Fibroblast of lung (primary cell): ENCODE data around the gene SORCS3. TPM values are rescaled to one million over a fixed set of nuclear protein-coding genes. Genes with fewer than 3 reads are reported as not detected.

Experiments
- DNase-seq, 2 donors: peaks; one replicate each; pipeline versions ENCODE4 v3.0.0 to v3.0.0-alpha.2; 2010; ENCODE audit warnings: low read depth in 2 of 2
- H2AFZ ChIP-seq: 2 replicates; pipeline ENCODE4 v1.5.1; 2012; ENCODE audit warnings: low read length, control low read depth, inconsistent platforms
- H3K27ac ChIP-seq: 2 replicates; pipeline ENCODE4 v1.5.1; 2011; ENCODE audit warnings: low read length, control low read depth; ENCODE audit not compliant: insufficient read depth
- H3K27me3 ChIP-seq: 2 replicates; pipeline ENCODE4 v1.5.1; 2011; ENCODE audit warnings: mild to moderate bottlenecking, low read length; ENCODE audit not compliant: control insufficient read depth, insufficient read depth
- H3K36me3 ChIP-seq: 2 replicates; pipeline ENCODE4 v1.5.1; 2011; ENCODE audit warnings: low read length; ENCODE audit not compliant: control insufficient read depth, insufficient read depth
- H3K4me1 ChIP-seq: 2 replicates; pipeline ENCODE4 v1.5.1; 2011; ENCODE audit warnings: low read length; ENCODE audit not compliant: control insufficient read depth, insufficient read depth; ENCODE audit errors: extremely low read depth
- H3K4me2 ChIP-seq: 2 replicates; pipeline ENCODE4 v1.5.1; 2011; ENCODE audit warnings: low read length, control low read depth; ENCODE audit not compliant: insufficient read depth; ENCODE audit errors: extremely low read depth
- H3K4me3 ChIP-seq, 4 experiments: fragments of 200-600 bp in 1 of 4; sonication (generic) in 1 of 4; replicated peaks in 1 of 4; 2 replicates each; pipeline ENCODE4 v1.5.1; 2011 to 2016; ENCODE audit warnings: low read length in 4 of 4, low read depth in 3 of 4, mild to moderate bottlenecking in 3 of 4, control low read depth in 2 of 4, inconsistent platforms in 1 of 4, mixed read lengths in 1 of 4; ENCODE audit not compliant: insufficient read depth in 1 of 4; ENCODE audit errors: control extremely low read depth in 1 of 4
- H3K79me2 ChIP-seq: 2 replicates; pipeline ENCODE4 v1.5.1; 2012; ENCODE audit warnings: mild to moderate bottlenecking, low read length, inconsistent platforms; ENCODE audit not compliant: control insufficient read depth, insufficient read depth
- H3K9ac ChIP-seq: 2 replicates; pipeline ENCODE4 v1.5.1; 2011; ENCODE audit warnings: mild to moderate bottlenecking, low read length, control low read depth; ENCODE audit not compliant: insufficient read depth
- H3K9me3 ChIP-seq: 2 replicates; pipeline ENCODE4 v1.5.1; 2012; ENCODE audit warnings: low read depth, low read length; ENCODE audit not compliant: control insufficient read depth, insufficient read depth
- H4K20me1 ChIP-seq: 2 replicates; pipeline ENCODE4 v1.5.1; 2011; ENCODE audit warnings: low read length; ENCODE audit not compliant: control insufficient read depth, insufficient read depth; ENCODE audit errors: extremely low read depth
- EZH2 ChIP-seq: IDR thresholded peaks from 2 replicates; pipeline ENCODE4 v1.5.1; 2012; ENCODE audit warnings: low read length, control low read depth, mild to moderate bottlenecking; ENCODE audit errors: missing control alignments
- polyA plus RNA-seq, 2 donors: library from polyadenylated mRNA; depleted of rRNA in 1 of 2; stranded (reverse) in 1 of 2; unstranded in 1 of 2; fragments of >200 nt; gene quantifications; 2 replicates each; pipeline ENCODE4 v1.2.1, GENCODE V29; 2011 to 2012; ENCODE audit warnings: missing spikeins in 1 of 2
- total RNA-seq: library from RNA; depleted of rRNA; stranded (reverse); fragments of >200 nt; gene quantifications from 2 replicates; pipeline ENCODE4 v1.2.1, GENCODE V29; 2014
- TF ChIP-seq, protein P1 (sequence below), 2 donors: IDR thresholded peaks in 1 of 2; conservative IDR thresholded peaks in 1 of 2; 1 replicate in 1 of 2; 2 replicates in 1 of 2; pipeline ENCODE4 v1.5.1; 2011 to 2012; ENCODE audit warnings: low read length in 2 of 2, control low read depth in 1 of 2, inconsistent platforms in 1 of 2, low read depth in 1 of 2, mild to moderate bottlenecking in 1 of 2

SORCS3 gene
- total and polyA plus RNA-seq, 2 donors (not counting 1 experiment from before 2014, with no cell fraction given) = not detected

GRCh38 chr10:104778371-104778770 lies 137.3 kb downstream of the SORCS3 start:
- Histone ChIP-seq H3K36me3 (no peaks in the 10 kb centered on the region), H3K27ac (no peak overlapping the region), H3K4me1 (no peaks in the 10 kb centered on the region), H3K4me3 (no peak overlapping the region), H3K27me3 (no peaks in the 10 kb centered on the region), H3K79me2 (no peaks in the 10 kb centered on the region), H2AFZ (no peak overlapping the region), H3K9me3 (no peaks in the 10 kb centered on the region), H3K9ac (no peak overlapping the region), H4K20me1 (no peaks in the 10 kb centered on the region), H3K4me2 (no peak overlapping the region)
- peak in 1 of 2 donors; percentile 2 for DNase-seq
- TF ChIP-seq, protein P1, sequence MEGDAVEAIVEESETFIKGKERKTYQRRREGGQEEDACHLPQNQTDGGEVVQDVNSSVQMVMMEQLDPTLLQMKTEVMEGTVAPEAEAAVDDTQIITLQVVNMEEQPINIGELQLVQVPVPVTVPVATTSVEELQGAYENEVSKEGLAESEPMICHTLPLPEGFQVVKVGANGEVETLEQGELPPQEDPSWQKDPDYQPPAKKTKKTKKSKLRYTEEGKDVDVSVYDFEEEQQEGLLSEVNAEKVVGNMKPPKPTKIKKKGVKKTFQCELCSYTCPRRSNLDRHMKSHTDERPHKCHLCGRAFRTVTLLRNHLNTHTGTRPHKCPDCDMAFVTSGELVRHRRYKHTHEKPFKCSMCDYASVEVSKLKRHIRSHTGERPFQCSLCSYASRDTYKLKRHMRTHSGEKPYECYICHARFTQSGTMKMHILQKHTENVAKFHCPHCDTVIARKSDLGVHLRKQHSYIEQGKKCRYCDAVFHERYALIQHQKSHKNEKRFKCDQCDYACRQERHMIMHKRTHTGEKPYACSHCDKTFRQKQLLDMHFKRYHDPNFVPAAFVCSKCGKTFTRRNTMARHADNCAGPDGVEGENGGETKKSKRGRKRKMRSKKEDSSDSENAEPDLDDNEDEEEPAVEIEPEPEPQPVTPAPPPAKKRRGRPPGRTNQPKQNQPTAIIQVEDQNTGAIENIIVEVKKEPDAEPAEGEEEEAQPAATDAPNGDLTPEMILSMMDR (conservative IDR thresholded peaks at IDR 0.05 in 1 of 2, IDR thresholded peaks at IDR 0.05 in 1 of 2; ENCODE audit: low read depth in 1 of 2, low read length in 2 of 2) = no peak
- TF ChIP-seq EZH2 = no peak

- Histone ChIP-seq H3K4me3 (no peak overlapping the region), H3K79me2 (no peaks in the 10 kb centered on the region), H3K9ac (no peak overlapping the region), H3K9me3 (no peaks in the 10 kb centered on the region), H4K20me1 (no peaks in the 10 kb centered on the region), H3K4me1 (no peaks in the 10 kb centered on the region), H2AFZ (no peak overlapping the region), H3K36me3 (no peaks in the 10 kb centered on the region), H3K4me2 (no peak overlapping the region), H3K27ac (no peak overlapping the region), H3K27me3 (no peaks in the 10 kb centered on the region)
- TF ChIP-seq, protein P1 (conservative IDR thresholded peaks at IDR 0.05 in 1 of 2, IDR thresholded peaks at IDR 0.05 in 1 of 2; ENCODE audit: low read depth in 1 of 2, low read length in 2 of 2) = no peak
- TF ChIP-seq EZH2 = no peak
- no peak for DNase-seq
Measured at GRCh38 chr10:104779701-104780100, 138.6 kb downstream of the SORCS3 start.

GRCh38 chr10:104780165-104780564 lies 139.1 kb downstream of the SORCS3 start:
- TF ChIP-seq EZH2 = no peak
- TF ChIP-seq, protein P1 (conservative IDR thresholded peaks at IDR 0.05 in 1 of 2, IDR thresholded peaks at IDR 0.05 in 1 of 2; ENCODE audit: low read depth in 1 of 2, low read length in 2 of 2) = no peak

More at GRCh38 chr10:104780165-104780564, 139.1 kb downstream of the SORCS3 start:
- Histone ChIP-seq H2AFZ (no peak overlapping the region), H3K27ac (no peak overlapping the region), H3K4me3 (no peak overlapping the region), H3K79me2 (no peaks in the 10 kb centered on the region), H3K36me3 (no peaks in the 10 kb centered on the region), H4K20me1 (no peaks in the 10 kb centered on the region), H3K4me1 (no peaks in the 10 kb centered on the region), H3K9ac (no peak overlapping the region), H3K9me3 (no peaks in the 10 kb centered on the region), H3K4me2 (no peak overlapping the region), H3K27me3 (no peaks in the 10 kb centered on the region)
- no peak for DNase-seq
